ENCODE results near the gene UNKL.

GRCh38 chr16:1422076-1422475 is 7.6 kb upstream of the UNKL start:
- TF ChIP-seq CTCF (IDR thresholded peaks at IDR 0.05) (no peak), POLR2A (IDR thresholded peaks at IDR 0.05) (no peak), POLR2AphosphoS5 (IDR thresholded peaks at IDR 0.05) (peak; percentile 61)
